ENCODE data around the gene FRMD4B.

- no peak for TF ChIP-seq CTCF (IDR thresholded peaks at IDR 0.05)
- TF ChIP-seq POLR2A (IDR thresholded peaks at IDR 0.05), result no peak
Measured at GRCh38 chr3:69359339-69359893, 26.5 kb downstream of the FRMD4B start.
